WTC11 (cell line): Measurements from ENCODE around the gene C17orf58. TPM values are rescaled to one million over a fixed set of nuclear protein-coding genes. Genes with fewer than 3 reads are reported as not detected.
A peak's percentile ranks its signal among the peaks of the same experiment; 100 is the strongest.

Experiments used
- ATAC-seq: fragments of 200-7000 bp; cut with Tn5 transposase; 2 replicates; pipeline ENCODE4 v1.10.0; 2021; ENCODE audit warnings: mild to moderate bottlenecking, moderate library complexity
- CTCF ChIA-PET: fragments of 300-600 bp; sonication (Branson Sonifier 250); formaldehyde crosslinking; loops from one replicate; lab custom pipeline; 2021; ENCODE audit warnings: antibody characterized with exemption; lab: Charles Lee
- POLR2A ChIA-PET: fragments of 350-600 bp; sonication (Branson Sonifier 250); formaldehyde crosslinking; loops from one replicate; lab custom pipeline; 2021; ENCODE audit warnings: antibody characterized with exemption; lab: Charles Lee
- DNase-seq: peaks from one replicate; pipeline ENCODE4 v3.0.0; 2021; ENCODE audit warnings: low spot score
- H3K27ac Mint-ChIP-seq: 2 replicates; pipeline ENCODE4 v1.8.0; 2021; ENCODE audit warnings: mixed read lengths
- H3K27me3 Mint-ChIP-seq: 2 replicates; pipeline ENCODE4 v1.8.0; 2021; ENCODE audit warnings: low read depth, mild to moderate bottlenecking, moderate library complexity, mixed read lengths
- H3K36me3 Mint-ChIP-seq: 2 replicates; pipeline ENCODE4 v1.8.0; 2021; ENCODE audit warnings: mixed read lengths
- H3K4me1 Mint-ChIP-seq: 2 replicates; pipeline ENCODE4 v1.8.0; 2022; ENCODE audit warnings: mixed read lengths
- H3K4me3 Mint-ChIP-seq: 2 replicates; pipeline ENCODE4 v1.8.0; 2021; ENCODE audit warnings: mild to moderate bottlenecking, moderate library complexity, mixed read lengths
- H3K9me3 Mint-ChIP-seq: 2 replicates; pipeline ENCODE4 v1.8.0; 2021; ENCODE audit warnings: mixed read lengths
- ARID4B ChIP-seq: sonication (generic); formaldehyde crosslinking; IDR thresholded peaks from 2 replicates; pipeline ENCODE4 v1.8.0; 2023; ENCODE audit warnings: missing genetic modification reagents, mild to moderate bottlenecking, borderline replicate concordance
- ATF3 ChIP-seq: sonication (generic); formaldehyde crosslinking; conservative IDR thresholded peaks from 2 replicates; pipeline ENCODE4 v1.8.1; 2022; ENCODE audit warnings: mild to moderate bottlenecking, missing genetic modification reagents
- CBFB ChIP-seq: sonication (generic); formaldehyde crosslinking; IDR thresholded peaks from 2 replicates; pipeline ENCODE4 v1.8.1; 2022; ENCODE audit warnings: mild to moderate bottlenecking, low read depth, missing genetic modification reagents
- CDX4 ChIP-seq: fragments of 250-450 bp; sonication (Bioruptor Pico); IDR thresholded peaks from 2 replicates; pipeline ENCODE4 v1.9.0; 2021; ENCODE audit warnings: moderate library complexity, mild to moderate bottlenecking, inconsistent platforms, borderline replicate concordance
- CREB1 ChIP-seq: sonication (generic); formaldehyde crosslinking; IDR thresholded peaks from 2 replicates; pipeline ENCODE4 v1.8.0; 2023; ENCODE audit warnings: mild to moderate bottlenecking, missing genetic modification reagents
- E2F1 ChIP-seq: sonication (generic); formaldehyde crosslinking; IDR thresholded peaks from 2 replicates; pipeline ENCODE4 v1.8.0; 2022; ENCODE audit warnings: mild to moderate bottlenecking, missing genetic modification reagents
- ESRRA ChIP-seq: sonication (generic); formaldehyde crosslinking; IDR thresholded peaks from 2 replicates; pipeline ENCODE4 v1.8.1; 2022; ENCODE audit warnings: mild to moderate bottlenecking, missing genetic modification reagents, borderline replicate concordance
- ETV6 ChIP-seq: sonication (generic); formaldehyde crosslinking; IDR thresholded peaks from 2 replicates; pipeline ENCODE4 v1.8.1; 2022; ENCODE audit warnings: mild to moderate bottlenecking, missing genetic modification reagents
- GTF2I ChIP-seq: fragments of 250-450 bp; sonication (Bioruptor Pico); conservative IDR thresholded peaks from 2 replicates; pipeline ENCODE4 v1.4.0; 2021; ENCODE audit warnings: mild to moderate bottlenecking
- HMGA2 ChIP-seq: fragments of 250-450 bp; sonication (Bioruptor Pico); IDR thresholded peaks from 2 replicates; pipeline ENCODE4 v1.4.0; 2021; ENCODE audit warnings: mild to moderate bottlenecking, moderate library complexity
- MAX ChIP-seq: sonication (generic); formaldehyde crosslinking; IDR thresholded peaks from 2 replicates; pipeline ENCODE4 v1.8.0; 2022; ENCODE audit warnings: mild to moderate bottlenecking, missing genetic modification reagents
- PRRX2 ChIP-seq: fragments of 250-450 bp; sonication (Bioruptor Pico); IDR thresholded peaks from 2 replicates; pipeline ENCODE4 v1.8.0; 2021; ENCODE audit warnings: mild to moderate bottlenecking
- RELA ChIP-seq: sonication (generic); formaldehyde crosslinking; IDR thresholded peaks from 2 replicates; pipeline ENCODE4 v1.8.1; 2022; ENCODE audit warnings: missing genetic modification reagents, mild to moderate bottlenecking, borderline replicate concordance
- SMAD4 ChIP-seq: sonication (generic); formaldehyde crosslinking; IDR thresholded peaks from 2 replicates; pipeline ENCODE4 v1.8.0; 2022; ENCODE audit warnings: mild to moderate bottlenecking, missing genetic modification reagents
- SOX15 ChIP-seq: fragments of 250-450 bp; sonication (Bioruptor Pico); IDR thresholded peaks from 2 replicates; pipeline ENCODE4 v1.9.0; 2021; ENCODE audit warnings: mild to moderate bottlenecking
- ZNF121 ChIP-seq: sonication (generic); formaldehyde crosslinking; IDR thresholded peaks from 2 replicates; pipeline ENCODE4 v1.8.0; 2023; ENCODE audit warnings: missing genetic modification reagents
- ZNF317 ChIP-seq: sonication (generic); formaldehyde crosslinking; IDR thresholded peaks from 2 replicates; pipeline ENCODE4 v1.8.1; 2023; ENCODE audit warnings: low read depth, mild to moderate bottlenecking, moderate library complexity, missing genetic modification reagents, borderline replicate concordance
- ZNF396 ChIP-seq: fragments of 250-450 bp; sonication (Bioruptor Pico); IDR thresholded peaks from 2 replicates; pipeline ENCODE4 v1.8.0; 2021; ENCODE audit warnings: mild to moderate bottlenecking, moderate library complexity, borderline replicate concordance
- ZNF425 ChIP-seq: fragments of 250-450 bp; sonication (Bioruptor Pico); conservative IDR thresholded peaks from 2 replicates; pipeline ENCODE4 v1.9.0; 2021; ENCODE audit warnings: mild to moderate bottlenecking
- total RNA-seq: library from RNA; stranded (reverse); gene quantifications from 3 replicates; pipeline ENCODE4 v1.2.3, GENCODE V29; 2021
- TF ChIP-seq, protein P1 (sequence below): sonication (generic); formaldehyde crosslinking; IDR thresholded peaks from 2 replicates; pipeline ENCODE4 v1.8.1; 2022; ENCODE audit warnings: missing genetic modification reagents, borderline replicate concordance
- TF ChIP-seq, protein P2 (sequence below): sonication (generic); formaldehyde crosslinking; IDR thresholded peaks from 2 replicates; pipeline ENCODE4 v1.8.1; 2023; ENCODE audit warnings: mild to moderate bottlenecking, moderate library complexity, missing genetic modification reagents
- TF ChIP-seq, protein P3 (sequence below): sonication (generic); formaldehyde crosslinking; IDR thresholded peaks from 2 replicates; pipeline ENCODE4 v1.8.1; 2022; ENCODE audit warnings: mild to moderate bottlenecking, missing genetic modification reagents, moderate library complexity, borderline replicate concordance

The C17orf58 gene
- total RNA-seq, 1 experiment from 2014 or later: 28.2 TPM

GRCh38 chr17:67994817-67995569 lies 1.3 kb downstream of the C17orf58 start (continued):
- TF ChIP-seq ZNF425 (CRISPR knock-in tag) (no peak), ESRRA (no peak), ARID4B (CRISPR knock-in tag) (no peak), HMGA2 (CRISPR knock-in tag) (no peak), CREB1 (no peak), RELA (CRISPR knock-in tag) (no peak), ZNF317 (CRISPR knock-in tag) (no peak), CBFB (CRISPR knock-in tag) (no peak), ETV6 (CRISPR knock-in tag) (no peak)
- TF ChIP-seq, protein P1, sequence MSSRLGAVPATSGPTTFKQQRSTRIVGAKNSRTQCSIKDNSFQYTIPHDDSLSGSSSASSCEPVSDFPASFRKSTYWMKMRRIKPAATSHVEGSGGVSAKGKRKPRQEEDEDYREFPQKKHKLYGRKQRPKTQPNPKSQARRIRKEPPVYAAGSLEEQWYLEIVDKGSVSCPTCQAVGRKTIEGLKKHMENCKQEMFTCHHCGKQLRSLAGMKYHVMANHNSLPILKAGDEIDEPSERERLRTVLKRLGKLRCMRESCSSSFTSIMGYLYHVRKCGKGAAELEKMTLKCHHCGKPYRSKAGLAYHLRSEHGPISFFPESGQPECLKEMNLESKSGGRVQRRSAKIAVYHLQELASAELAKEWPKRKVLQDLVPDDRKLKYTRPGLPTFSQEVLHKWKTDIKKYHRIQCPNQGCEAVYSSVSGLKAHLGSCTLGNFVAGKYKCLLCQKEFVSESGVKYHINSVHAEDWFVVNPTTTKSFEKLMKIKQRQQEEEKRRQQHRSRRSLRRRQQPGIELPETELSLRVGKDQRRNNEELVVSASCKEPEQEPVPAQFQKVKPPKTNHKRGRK (CRISPR knock-in tag): no peak
- TF ChIP-seq, protein P2, sequence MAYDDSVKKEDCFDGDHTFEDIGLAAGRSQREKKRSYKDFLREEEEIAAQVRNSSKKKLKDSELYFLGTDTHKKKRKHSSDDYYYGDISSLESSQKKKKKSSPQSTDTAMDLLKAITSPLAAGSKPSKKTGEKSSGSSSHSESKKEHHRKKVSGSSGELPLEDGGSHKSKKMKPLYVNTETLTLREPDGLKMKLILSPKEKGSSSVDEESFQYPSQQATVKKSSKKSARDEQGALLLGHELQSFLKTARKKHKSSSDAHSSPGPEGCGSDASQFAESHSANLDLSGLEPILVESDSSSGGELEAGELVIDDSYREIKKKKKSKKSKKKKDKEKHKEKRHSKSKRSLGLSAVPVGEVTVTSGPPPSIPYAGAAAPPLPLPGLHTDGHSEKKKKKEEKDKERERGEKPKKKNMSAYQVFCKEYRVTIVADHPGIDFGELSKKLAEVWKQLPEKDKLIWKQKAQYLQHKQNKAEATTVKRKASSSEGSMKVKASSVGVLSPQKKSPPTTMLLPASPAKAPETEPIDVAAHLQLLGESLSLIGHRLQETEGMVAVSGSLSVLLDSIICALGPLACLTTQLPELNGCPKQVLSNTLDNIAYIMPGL: no peak

- ChIA-PET CTCF (interaction anchor here (0.5 to 1.6 kb wide), 2 partner anchors 19 to 131 kb away, joined by 3 to 5 read pairs; no protein-coding TSS in a partner anchor), POLR2A (interaction anchor here (0.5 to 1.2 kb wide), 4 partner anchors 9 to 41 kb away, joined by 4 to 6 read pairs (median 4); partner anchors contain the start of gene KPNA2)
- no peaks in the 10 kb centered on the region for H3K9me3 Mint-ChIP-seq
- H3K27me3 Mint-ChIP-seq: peaks cover 27% of the 10 kb centered on the region
- peak overlapping the region; percentile 80 for H3K4me3 Mint-ChIP-seq
- H3K27ac Mint-ChIP-seq: no peak overlapping the region
- ATAC-seq: no peak; the same call in 1 of the 2 replicates
- no peak for DNase-seq
- H3K4me1 Mint-ChIP-seq: peaks cover 21% of the 10 kb centered on the region
- H3K36me3 Mint-ChIP-seq: 0 out of 2 replicates have a peak, but pooled peaks cover 3% of the 10 kb centered on the region
- no peak for TF ChIP-seq SMAD4 (CRISPR knock-in tag)
- no peak for TF ChIP-seq ZNF121
- TF ChIP-seq ZNF396 (CRISPR knock-in tag): no peak
- peak; percentile 95 for TF ChIP-seq GTF2I
- TF ChIP-seq PRRX2 (CRISPR knock-in tag): 0 out of 2 replicates have a peak, but pooled peaks have one; percentile 58
- TF ChIP-seq, protein P3, sequence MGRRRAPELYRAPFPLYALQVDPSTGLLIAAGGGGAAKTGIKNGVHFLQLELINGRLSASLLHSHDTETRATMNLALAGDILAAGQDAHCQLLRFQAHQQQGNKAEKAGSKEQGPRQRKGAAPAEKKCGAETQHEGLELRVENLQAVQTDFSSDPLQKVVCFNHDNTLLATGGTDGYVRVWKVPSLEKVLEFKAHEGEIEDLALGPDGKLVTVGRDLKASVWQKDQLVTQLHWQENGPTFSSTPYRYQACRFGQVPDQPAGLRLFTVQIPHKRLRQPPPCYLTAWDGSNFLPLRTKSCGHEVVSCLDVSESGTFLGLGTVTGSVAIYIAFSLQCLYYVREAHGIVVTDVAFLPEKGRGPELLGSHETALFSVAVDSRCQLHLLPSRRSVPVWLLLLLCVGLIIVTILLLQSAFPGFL (CRISPR knock-in tag): no peak
- TF ChIP-seq ATF3: no peak
- TF ChIP-seq CDX4 (CRISPR knock-in tag): no peak
- peak; percentile 35; the same call in 1 of the 2 replicates for TF ChIP-seq MAX (CRISPR knock-in tag)
- no peak for TF ChIP-seq E2F1 (CRISPR knock-in tag)
- no peak for TF ChIP-seq SOX15 (CRISPR knock-in tag)
Measured at GRCh38 chr17:67993998-67994361, 2.3 kb downstream of the C17orf58 start.
